ENCODE measurements around the gene CLEC5A.

Gene CLEC5A

GRCh38 chr7:141928845-141929195 is 18.0 kb downstream of the CLEC5A start:
- H3K36me3 ChIP-seq = no peaks in the 10 kb centered on the region
- H3K27ac ChIP-seq = no peak overlapping the region
- H3K27me3 ChIP-seq = no peaks in the 10 kb centered on the region
- H3K9me3 ChIP-seq = peaks cover 0 to 4% (median 0%) of the 10 kb centered on the region in 3 donors
- no peaks in the 10 kb centered on the region for H3K4me1 ChIP-seq
- no peak overlapping the region for H3K4me3 ChIP-seq
- DNase-seq = no peak
- intact Hi-C loops (cut with DNase I; ENCODE audit: low total_unique reads) = no loop called here
- TF ChIP-seq CTCF (IDR thresholded peaks at IDR 0.05) = no peak

GRCh38 chr7:141928146-141928844 is 18.5 kb downstream of the CLEC5A start:
- Histone ChIP-seq H3K4me1 (no peaks in the 10 kb centered on the region), H3K9me3 (peaks cover 0 to 4% (median 0%) of the 10 kb centered on the region in 3 donors), H3K36me3 (no peaks in the 10 kb centered on the region), H3K27ac (no peak overlapping the region), H3K4me3 (no peak overlapping the region), H3K27me3 (no peaks in the 10 kb centered on the region)
- no peak for TF ChIP-seq CTCF (IDR thresholded peaks at IDR 0.05)
- DNase-seq = no peak
- intact Hi-C loops (cut with DNase I; ENCODE audit: low total_unique reads) = no loop called here

GRCh38 chr7:141920281-141920680 is 26.5 kb downstream of the CLEC5A start:
- H3K4me3 ChIP-seq = no peak overlapping the region
- intact Hi-C loops (cut with DNase I; ENCODE audit: low total_unique reads) = no loop called here

GRCh38 chr7:141916099-141916498 is 30.7 kb downstream of the CLEC5A start, which contains the start of gene OR9A4:
OR9A4 (plus strand) TSS chr7:141916399; CDS start chr7:141918876, 2,477 bp downstream.
- H3K9me3 ChIP-seq = no peaks in the 10 kb centered on the region
- TF ChIP-seq CTCF (IDR thresholded peaks at IDR 0.05) = no peak
- no peak within 1 kb of the TSS for H3K27ac ChIP-seq
- DNase-seq = no peak
- H3K4me3 ChIP-seq = no peak within 1 kb of the TSS
- no peaks in the 10 kb centered on the region for H3K4me1 ChIP-seq
- no peaks in the 10 kb centered on the region for H3K36me3 ChIP-seq
- H3K27me3 ChIP-seq = no peaks in the 10 kb centered on the region
- intact Hi-C loops (cut with DNase I; ENCODE audit: low total_unique reads) = no loop called here

More at GRCh38 chr7:141920281-141920680, 26.5 kb downstream of the CLEC5A start:
- DNase-seq = no peak
- Histone ChIP-seq H3K27ac (no peak overlapping the region), H3K27me3 (no peaks in the 10 kb centered on the region), H3K4me1 (no peaks in the 10 kb centered on the region), H3K9me3 (no peaks in the 10 kb centered on the region), H3K36me3 (no peaks in the 10 kb centered on the region)
- no peak for TF ChIP-seq CTCF (IDR thresholded peaks at IDR 0.05)

- Histone ChIP-seq H3K4me1 (no peaks in the 10 kb centered on the region), H3K27ac (no peak overlapping the region), H3K4me3 (no peak overlapping the region), H3K27me3 (no peaks in the 10 kb centered on the region), H3K36me3 (no peaks in the 10 kb centered on the region), H3K9me3 (no peaks in the 10 kb centered on the region)
- intact Hi-C loops (cut with DNase I; ENCODE audit: low total_unique reads) = no loop called here
- TF ChIP-seq CTCF (IDR thresholded peaks at IDR 0.05) = no peak
- DNase-seq = no peak
Observed at GRCh38 chr7:141915565-141915964, 31.2 kb downstream of the CLEC5A start.
